HG03039 (cell line): ENCODE measurements around the gene STIM2.

Source experiments
- ATAC-seq: cut with Tn5 transposase; IDR thresholded peaks from one replicate; pipeline ENCODE4 v1.9.1; 2021; ENCODE audit warnings: mild to moderate bottlenecking, moderate library complexity; ENCODE audit not compliant: unreplicated experiment

Gene STIM2

DNA sequence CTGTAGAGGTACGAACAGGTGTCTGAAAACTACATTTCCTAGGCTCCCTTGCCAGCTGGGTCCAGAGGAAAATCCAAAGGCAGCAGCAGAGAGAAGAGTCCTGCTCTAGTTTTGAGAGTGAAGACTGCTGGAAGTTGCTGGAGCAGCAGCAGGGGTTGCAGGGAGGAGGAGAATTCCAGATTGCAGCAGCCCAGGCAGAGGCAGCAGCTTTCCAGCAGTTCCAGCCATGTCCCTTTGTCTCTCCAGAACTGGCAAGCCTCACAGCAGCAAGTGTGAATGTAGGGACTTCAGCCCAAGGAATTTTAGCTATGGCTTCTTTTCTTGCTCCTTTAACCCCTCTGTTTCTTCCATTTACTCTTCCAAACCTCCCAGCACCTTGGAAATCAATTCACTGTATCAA is 24.1 kb upstream of the STIM2 start:
- ATAC-seq = no peak

DNA sequence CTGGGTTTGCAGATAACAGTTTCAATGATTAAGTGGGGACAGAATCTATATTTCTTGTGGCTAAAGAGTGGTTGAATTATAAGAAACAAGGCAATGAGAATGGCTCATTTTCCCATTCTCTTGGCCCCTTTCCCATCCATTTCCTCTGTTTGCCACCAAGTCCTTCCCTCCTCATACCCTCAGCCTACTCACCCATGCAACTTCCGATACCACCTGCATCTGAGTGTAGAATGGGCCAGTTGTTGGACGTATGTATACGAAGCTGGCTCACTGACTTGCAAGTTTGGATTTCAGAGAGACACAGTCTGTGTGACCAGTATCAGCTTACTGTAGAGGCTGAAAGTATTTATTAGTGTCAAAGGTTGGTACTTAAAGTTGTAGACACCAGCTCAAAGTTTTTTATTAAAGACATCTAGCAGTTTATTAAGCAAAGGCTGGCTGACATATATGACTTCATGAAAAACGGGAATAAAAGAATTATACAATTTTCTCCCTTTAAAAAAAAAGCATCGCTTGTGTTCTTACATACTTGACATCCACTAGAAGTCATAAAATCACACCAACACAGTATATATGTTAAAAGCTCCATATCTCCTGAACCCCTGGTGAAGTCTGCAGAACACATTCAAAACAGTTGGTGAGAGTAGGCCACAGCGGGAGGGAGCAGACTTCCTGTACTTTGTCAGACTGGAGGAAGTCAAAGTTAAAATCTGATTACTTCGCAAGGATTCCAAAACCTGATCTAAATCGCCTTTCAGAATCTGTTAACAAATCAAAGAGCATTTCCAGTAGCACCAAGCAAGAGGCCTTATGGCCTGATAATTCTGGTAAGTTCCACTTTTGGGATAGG is 22.4 kb upstream of the STIM2 start:
- ATAC-seq = no peak

DNA sequence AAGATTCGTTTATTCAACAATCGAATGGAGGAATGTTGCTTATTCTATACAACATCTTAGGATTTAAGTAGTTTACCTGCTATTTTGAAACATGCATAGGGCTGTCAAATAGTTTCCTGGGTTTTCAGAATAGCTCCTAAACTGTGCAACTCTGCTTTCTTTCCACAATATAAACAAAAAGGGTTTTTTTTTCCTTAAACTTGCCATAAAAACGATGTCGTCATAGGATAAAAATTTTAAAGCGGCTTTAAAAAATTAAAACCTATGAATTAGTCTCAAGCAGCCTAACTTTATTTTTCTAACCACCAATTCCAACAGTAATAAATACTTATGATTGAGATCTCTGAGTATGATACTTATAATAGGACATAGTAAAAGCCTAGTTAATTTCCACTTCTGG is 21.6 kb upstream of the STIM2 start:
- ATAC-seq = no peak

DNA sequence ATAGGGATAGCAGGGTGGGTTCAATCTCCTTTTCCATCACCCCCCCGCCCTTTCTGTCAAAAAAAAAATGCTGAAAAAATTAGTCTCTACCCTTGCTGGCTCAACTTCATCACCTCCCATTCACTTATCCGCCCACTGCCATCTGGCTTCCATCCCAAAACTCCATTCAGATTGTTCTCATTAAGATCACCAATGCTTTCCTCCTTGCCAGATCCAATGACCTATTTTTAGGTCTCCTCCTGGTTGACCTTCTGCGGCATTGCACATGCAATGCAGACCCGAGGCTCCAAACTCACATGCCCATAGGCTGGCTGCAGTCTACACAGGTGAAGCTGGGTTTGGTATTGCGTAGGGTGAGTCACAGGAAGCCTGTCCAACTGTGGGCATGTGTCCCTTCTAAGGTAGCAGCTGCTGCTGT is 21.1 kb upstream of the STIM2 start:
- ATAC-seq = no peak

DNA sequence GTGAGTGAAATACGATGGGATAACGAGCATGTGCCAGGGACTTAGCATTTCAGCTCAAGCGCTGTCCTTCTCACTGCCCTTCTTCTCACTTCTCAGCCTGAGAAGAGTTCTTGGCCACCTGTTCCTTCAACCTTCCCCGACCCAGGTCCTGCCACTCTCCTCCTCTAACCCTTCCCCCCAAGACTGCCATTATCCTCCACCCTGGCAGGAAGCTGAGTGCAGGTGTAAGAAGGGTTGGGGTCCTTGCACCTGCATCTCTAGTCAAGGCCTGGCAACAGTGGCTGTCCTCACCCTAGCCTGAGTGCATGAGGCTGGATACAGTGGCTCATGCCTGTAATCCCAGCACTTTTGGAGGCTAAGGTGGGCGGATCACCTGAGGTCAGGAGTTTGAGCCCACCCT is 19.9 kb upstream of the STIM2 start:
- ATAC-seq = no peak

DNA sequence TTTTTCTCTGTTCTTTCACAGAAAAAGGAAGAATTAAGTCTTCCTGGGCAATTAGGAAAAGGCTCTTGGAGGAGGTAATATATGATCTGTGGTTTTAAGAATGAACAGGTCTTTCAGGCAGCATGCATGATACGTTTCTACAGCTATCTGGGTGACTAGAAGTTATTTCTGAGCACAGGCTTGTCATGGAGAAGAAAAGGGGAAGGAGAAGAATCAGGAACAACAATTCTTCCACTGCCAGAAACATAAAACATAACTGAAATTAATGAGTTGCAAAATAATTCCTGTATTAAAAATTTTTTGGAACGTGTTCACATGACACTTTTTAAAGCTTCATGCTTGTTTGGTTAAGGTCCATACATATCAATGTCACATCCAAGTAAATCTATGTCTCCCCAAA is 17.7 kb upstream of the STIM2 start:
- ATAC-seq = no peak

DNA sequence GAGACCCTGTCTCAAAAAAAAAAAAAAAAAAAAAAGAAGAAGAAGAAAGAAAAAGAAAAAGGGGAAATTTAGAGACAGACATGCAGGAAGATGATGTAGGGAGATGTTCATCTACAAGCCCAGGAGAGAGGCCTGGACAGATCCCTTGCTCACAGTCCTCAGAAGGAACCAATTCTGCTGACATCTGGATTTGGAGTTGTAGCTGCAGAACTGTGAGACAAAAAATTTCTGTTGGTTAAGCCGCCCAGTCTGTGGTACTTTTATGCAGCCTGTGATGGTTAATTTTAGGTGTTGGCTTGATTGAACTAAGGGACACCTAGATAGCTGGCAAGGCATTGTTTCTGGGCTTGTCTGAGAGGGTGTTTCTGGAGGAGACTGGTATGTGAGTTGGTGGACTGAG is 10.1 kb upstream of the STIM2 start:
- no peak for ATAC-seq

DNA sequence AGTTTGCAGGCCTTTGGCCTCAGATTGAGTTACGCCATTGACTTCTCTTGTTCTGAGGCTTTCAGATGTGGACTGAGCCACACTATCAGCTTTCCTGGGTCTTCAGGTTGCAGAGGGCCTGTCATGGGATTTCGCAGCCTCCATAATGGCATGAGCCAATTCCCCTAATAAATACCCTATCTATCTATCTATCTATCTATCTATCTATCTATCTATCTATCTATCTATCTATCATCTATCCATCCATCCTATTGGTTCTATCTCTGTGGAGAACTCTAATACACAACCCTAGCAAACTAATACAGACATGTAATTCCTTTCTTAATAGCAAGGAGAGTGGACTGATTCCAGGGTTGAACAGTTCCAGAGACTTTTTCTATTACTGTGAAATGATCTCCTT is 9.5 kb upstream of the STIM2 start:
- no peak for ATAC-seq

DNA sequence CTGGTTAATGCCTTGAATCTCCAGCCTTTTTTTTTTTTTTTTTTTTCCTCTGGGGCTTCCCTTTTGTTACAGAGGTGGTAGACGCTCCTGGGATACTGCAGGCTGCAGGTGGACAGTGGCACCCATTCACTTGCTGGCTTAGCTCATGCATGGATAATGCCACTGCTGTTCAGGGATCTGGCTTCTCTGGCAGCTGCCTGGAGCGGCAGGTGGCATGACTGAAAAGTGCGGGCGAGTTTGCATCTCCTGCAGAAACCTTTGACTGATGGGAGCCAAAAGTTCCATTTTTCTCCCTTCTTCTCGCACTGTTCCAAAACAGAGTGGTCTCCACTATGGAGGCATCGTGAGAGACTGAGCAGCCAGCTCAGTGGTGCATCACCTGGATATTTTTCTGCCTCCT is 5.9 kb upstream of the STIM2 start:
- no peak for ATAC-seq

DNA sequence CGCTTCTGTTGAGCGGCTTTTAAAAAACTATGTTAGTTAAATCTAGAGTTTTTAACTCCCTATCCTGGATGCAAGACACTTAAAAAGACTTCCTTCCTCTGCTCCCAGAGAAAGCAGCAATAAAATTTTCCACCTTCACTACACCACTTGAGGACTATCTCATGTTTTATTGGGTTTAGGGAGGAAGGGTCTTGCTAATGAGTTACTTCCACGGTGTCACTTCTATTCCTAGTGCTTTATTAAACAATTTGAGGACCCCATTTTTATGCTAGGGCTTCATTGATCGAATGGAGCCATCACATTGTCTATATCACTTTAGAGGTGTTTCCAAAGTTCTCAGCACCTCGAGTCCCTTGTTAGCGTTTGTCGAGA is 3.7 kb upstream of the STIM2 start:
- no peak for ATAC-seq

DNA sequence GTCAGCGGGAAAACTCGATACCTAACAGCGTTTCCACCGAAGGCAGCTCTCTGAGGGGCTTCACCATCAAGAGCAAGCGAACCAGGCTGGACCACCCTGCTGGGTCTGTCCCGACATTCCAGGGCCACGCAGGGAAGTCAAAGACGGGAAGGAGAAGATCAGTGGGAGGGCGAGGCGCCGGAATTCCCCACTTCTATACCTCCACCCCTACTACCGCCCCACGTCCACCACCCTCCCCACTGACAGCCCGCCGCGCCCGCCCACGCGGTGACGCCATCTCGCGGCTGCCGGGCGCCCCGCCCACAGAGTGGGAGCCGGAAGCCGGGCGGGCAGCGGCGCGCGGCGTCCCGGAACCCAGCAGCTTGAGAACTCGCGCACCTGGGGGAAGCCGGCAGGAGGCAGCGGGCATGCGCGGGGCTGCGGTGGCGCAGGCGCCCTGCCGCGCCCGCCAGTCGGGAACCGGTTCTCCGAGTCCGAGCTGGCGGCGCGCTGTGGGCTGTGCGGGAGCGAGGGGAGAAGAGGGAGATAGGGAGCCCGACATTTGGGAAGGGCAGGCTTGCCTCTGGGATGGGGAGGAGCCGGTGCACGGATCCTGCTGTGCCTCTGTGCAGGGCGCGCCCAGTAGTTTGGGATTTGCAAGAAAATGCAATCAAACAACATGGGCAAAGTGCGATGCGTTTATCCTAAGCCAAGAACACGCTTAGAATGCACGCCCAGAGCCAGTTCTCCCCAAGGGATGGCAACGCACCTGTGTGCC is 3.2 kb upstream of the STIM2 start:
- ATAC-seq = peak; percentile 51

DNA sequence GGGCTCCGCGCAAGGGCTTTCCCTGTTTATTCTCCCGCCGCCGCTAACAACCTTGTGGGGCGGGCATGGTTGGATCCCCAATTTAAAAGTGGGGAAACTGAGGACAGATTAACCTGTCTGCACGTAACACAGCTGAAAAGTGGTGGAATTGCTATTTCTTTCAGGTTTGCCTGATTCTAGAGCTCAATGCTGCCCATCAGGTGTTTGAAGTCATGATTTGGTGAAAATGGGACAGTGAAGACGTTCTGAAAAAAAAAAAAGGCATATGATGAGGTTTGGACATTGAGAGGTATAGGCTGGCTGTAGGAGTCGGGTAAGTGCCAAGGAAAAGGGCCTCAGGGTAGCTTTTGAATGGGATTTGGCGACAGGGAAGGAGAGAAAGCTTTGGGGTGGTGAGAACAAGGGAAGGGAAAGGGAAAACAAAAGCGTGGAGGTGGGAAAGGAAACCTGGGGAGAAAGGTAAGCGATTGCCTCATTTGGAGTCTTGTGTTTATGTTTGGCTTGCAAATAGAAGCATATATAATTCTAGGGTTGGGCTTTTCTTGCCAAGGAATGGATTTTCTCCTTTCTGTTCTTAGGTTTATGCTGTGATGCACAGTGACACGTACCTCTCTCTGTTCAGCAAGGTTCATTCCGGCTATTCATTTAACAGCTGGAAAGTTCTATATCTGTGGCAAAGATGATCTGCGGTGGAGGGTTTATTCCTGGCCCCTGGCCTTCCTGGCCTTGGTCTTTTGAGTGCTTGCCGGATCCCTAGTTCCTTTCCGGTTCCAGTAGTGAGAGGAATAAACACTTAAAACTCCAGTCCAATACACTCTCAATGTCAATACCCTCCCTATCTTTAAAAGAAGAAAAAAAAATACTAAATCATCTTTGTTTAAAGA is 2.4 kb upstream of the STIM2 start:
- no peak for ATAC-seq

DNA sequence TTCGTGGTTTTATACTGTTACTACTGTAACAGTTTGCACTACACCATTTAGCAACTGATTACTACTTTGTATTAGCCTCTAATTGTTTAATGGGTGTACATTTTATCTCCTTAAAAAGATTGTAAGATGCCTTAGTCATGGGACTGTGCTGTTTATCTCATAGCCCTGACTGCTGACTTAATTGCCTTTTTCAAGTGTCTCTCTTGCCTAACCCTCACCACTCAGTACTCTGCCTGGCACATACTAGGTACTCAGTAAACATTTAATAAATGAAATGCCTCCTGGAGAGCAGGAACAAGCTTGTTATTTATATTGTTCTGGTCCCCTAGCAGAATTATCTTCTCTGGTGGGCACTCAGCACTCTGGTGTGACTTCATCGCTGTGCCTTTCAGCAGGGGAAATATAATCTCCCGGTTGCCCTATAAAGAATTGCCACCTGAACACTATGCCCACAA is 1.7 kb upstream of the STIM2 start:
- no peak for ATAC-seq

DNA sequence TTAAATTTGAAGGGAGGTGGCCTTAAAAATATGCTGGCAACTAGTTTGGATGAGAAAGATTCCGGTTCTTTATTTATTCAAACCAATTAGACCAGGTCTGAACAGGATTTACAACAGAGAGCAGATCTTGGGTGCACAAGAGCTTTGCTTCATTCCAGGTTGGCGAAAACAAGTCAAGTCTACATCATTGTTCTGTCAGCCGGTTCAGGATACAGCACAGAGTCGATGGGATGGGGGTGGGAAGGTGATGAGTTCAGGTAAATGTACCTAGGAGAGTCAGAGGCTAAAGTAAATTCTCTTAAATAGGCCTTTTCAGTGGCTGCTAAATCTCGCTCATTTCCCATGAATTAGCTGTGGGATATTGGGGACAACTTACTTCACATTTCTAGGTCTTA is 882 bp upstream of the STIM2 start:
- ATAC-seq = no peak

DNA sequence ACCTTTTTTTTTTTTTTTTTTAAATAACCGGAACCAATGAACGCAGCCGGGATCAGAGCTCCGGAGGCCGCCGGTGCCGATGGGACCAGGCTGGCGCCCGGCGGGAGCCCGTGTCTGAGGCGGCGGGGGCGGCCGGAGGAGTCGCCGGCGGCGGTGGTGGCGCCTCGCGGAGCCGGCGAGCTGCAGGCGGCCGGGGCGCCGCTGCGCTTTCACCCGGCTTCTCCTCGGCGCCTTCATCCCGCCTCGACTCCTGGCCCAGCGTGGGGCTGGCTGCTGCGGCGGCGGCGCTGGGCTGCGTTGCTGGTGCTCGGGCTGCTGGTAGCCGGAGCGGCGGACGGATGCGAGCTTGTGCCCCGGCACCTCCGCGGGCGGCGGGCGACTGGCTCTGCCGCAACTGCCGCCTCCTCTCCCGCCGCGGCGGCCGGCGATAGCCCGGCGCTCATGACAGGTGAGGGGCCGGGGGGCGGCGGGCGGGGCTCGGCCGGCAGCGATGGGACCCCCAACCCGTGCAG is 337 bp downstream of the STIM2 start:
- peak; percentile 18 for ATAC-seq

DNA sequence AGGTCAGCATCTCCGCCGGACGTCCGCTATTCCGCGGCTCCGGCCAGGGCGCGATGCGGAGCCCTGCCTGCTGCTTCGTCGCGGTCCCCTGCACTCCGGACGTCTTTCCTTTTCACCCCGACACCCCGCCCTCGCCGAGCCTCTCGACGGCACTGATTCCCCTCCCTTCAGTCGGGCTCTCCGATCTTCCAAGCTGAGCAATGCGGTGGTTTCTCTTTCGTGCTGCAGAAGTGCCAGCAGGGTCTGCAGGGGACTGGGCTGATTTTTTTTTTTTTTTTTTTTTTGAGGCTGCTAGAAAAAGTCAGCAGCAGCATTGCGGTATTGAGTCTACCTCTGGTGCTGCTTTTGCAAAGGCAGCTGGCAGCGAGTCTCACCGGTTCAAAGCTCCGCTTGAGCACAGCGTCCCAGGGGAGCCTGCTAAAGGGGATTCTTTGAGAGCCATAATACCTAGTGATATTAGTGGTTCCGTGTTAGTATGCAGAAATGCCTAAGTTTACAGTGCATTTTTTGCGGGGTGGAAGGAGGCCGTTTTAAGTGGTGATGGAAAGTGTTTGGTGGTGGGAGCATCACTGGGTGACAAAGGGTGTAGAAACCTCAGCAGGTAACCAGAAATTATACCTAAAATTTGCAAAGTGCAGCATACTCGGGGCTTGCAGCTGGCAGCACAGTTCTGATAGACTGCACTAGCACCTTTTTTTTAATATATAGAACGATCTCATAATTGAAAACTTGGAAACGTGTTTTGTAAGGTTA is 969 bp downstream of the STIM2 start:
- ATAC-seq = peak; percentile 29

DNA sequence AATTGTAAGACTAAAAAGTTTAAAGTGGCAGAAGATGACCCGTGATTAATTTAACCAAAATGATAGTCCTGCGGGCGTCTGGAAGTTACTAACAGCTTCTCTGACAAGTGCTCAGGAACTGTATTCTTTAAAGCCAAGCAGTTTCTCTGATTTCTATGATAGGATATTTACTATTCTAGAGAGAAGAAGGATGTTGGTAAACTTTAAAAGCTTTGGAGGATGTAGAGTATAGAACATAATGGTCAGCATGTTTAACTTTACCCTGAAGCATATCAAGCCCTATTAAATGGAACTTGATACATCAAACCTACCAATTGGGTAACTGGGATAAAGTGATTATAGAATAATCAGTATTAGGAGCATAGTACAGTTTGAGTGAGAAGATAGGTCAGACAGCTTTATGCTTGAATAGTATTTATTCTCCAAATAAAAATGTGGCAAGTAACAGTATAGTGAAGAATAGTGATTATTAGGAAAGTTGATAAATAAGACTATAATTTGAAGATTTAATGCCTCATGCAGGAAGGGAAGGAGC is 1.8 kb downstream of the STIM2 start:
- no peak for ATAC-seq

DNA sequence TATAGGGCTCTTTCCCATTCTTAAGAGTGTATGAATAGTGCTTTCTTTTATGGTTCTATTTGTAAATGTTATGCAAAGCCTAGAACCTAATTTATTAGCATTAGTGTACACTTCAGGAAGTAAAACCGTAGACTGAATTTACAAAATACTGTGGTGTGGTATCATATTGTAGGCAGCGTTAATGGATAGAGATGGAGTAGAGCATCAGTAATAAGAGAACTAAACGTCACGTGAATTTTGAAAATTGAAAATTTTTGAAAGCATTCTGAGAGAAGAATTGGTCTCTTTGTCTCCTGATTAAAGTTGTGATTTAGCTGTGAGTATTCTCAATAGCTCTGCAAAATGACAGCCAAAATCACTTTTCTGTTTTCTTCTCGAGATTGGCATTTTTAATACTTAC is 2.9 kb downstream of the STIM2 start:
- no peak for ATAC-seq

DNA sequence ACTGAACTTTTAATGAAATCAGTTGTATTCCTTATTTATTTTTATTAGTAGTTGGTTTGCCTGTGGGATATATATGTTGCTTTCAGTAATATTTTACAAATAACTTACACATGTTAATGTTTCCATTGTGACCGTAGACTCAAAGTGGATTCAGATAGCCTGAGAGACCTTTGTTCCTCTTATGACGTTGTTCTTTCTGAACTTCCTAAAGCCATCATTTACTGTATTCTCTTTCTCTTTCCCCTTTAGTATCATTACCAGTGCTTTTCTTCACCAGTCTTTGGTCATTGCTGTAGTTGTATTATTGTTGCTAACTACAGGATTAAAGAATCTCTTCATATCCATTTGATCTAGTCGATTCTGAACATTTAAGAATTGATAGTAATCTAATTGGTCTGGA is 4.3 kb downstream of the STIM2 start:
- no peak for ATAC-seq

DNA sequence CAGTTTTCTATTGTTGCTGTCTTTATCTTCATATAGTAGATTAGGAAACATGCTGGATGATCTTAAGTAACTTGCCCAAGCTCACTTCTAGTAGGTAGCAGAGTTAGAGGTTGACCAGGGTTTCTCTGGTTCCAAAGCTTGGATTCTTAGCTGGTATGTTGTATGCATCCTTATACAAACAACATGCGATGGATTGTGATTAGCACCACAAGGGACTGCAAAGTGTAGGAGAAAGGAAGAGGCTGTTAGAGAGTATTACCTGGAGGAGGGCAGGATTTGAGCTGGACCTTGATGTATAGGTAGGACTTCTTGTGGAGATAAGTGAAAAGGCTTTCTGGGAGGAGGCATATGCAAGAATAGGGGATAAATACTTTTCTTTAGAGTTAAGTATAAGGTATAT is 5.6 kb downstream of the STIM2 start:
- ATAC-seq = no peak
